Measurements from ENCODE around the gene MMP24. TPM values are rescaled to one million over a fixed set of nuclear protein-coding genes. Genes with fewer than 3 reads are reported as not detected.
"Not testable (repeated sequence)": the region's sequence is repeated elsewhere in the genome, so short reads cannot be mapped to it uniquely, and the experiment has no call there.

MMP24 gene
- 0.88 TPM for polyA plus RNA-seq (2013, experiment 1 of 2)
- polyA plus RNA-seq (2013, experiment 2 of 2), result 0.76 TPM

DNA sequence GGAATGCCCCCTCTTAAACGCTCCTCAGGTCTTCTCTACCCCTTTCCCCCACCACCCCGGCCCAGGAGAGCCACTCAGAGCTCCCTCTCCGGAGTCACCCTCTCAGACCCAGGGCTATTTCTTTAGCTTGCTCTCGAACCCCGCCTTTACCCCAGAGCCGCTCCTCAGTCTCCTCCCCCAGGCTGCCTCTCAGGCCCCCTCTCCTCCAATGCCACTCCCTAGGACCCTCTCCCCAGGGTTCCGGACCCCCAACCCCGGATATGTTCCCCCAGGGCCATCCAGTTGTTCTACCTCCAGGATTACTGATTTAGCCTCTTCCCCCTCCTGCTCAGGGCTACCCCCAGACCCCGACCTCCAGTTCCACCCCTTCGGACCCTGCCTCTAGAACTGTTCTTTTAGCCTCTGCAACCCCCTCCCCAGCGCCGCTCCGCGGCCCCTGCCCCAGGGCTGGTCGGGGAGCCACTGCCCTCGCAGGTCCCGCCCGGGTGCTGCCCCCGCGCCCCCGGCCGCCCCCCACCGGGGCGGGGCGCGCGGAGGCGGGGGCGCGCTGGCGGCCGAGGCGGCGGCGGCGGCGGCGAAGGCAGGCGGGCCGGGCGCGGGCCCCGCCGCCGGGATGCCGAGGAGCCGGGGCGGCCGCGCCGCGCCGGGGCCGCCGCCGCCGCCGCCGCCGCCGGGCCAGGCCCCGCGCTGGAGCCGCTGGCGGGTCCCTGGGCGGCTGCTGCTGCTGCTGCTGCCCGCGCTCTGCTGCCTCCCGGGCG lies at the start of gene MMP24:
MMP24 (plus strand) TSS at position 565 of the 758 bp plus-strand sequence; CDS start at position 614, 49 bp downstream.
- Histone ChIP-seq H3K36me3 (ENCODE audit: control insufficient read depth, insufficient read depth, low read length) (no peaks in the 10 kb centered on the region), H3K4me1 (ENCODE audit: control insufficient read depth, insufficient read depth, low read length, poor library complexity, severe bottlenecking) (peaks cover 10% of the 10 kb centered on the region), H3K27ac (ENCODE audit: low read depth, low read length, severe bottlenecking) (peak within 1 kb of the TSS; percentile 23), H3K4me3 (ENCODE audit: extremely low read depth, insufficient read depth, low read length, poor library complexity, severe bottlenecking) (peak within 1 kb of the TSS; percentile 14), H3K9me3 (ENCODE audit: control insufficient read depth, low read length) (no peaks in the 10 kb centered on the region)
- 0% methylated on average over 1 to 39 of the region's 70 CpGs for WGBS, 2 experiments (ENCODE audit: insufficient coverage in 2 of 2)

GRCh38 chr20:35179292-35180212 lies 46.9 kb upstream of the MMP24 start:
- no peaks in the 10 kb centered on the region for H3K4me1 ChIP-seq (ENCODE audit: control insufficient read depth, insufficient read depth, low read length, poor library complexity, severe bottlenecking)
- H3K36me3 ChIP-seq (ENCODE audit: control insufficient read depth, insufficient read depth, low read length), result no peaks in the 10 kb centered on the region
- H3K9me3 ChIP-seq (ENCODE audit: control insufficient read depth, low read length), result no peaks in the 10 kb centered on the region
- H3K27ac ChIP-seq (ENCODE audit: low read depth, low read length, severe bottlenecking), result no peak overlapping the region
- WGBS, 2 experiments (ENCODE audit: insufficient coverage in 2 of 2), result 98 to 99% methylated on average over 8 of the region's 11 CpGs
- no peak overlapping the region for H3K4me3 ChIP-seq (ENCODE audit: extremely low read depth, insufficient read depth, low read length, poor library complexity, severe bottlenecking)

DNA sequence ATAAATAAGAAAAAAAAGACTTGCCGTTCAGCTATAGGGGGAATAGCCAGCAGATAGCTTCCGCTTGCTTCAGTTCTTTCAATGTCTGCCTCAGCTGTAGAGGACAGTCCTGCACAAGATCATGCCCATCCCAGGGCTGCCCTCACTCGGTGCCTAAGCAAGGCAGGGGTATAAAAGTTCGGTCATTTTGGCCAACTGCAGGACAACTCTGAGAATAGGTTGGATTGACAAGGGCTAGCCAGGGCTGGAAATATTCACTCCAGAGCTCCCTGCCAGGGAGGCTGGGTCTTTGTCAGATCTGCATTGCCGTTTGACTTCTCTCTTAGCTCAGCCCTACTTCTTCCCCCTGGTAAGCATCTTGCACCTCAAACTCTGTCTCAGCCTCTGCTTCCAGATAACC lies 46.2 kb upstream of the MMP24 start:
- 83 to 93% methylated on average over 3 to 5 of the region's 5 CpGs for WGBS, 2 experiments (ENCODE audit: insufficient coverage in 2 of 2)
- Histone ChIP-seq H3K9me3 (ENCODE audit: control insufficient read depth, low read length) (no peaks in the 10 kb centered on the region), H3K4me3 (ENCODE audit: extremely low read depth, insufficient read depth, low read length, poor library complexity, severe bottlenecking) (no peak overlapping the region), H3K4me1 (ENCODE audit: control insufficient read depth, insufficient read depth, low read length, poor library complexity, severe bottlenecking) (no peaks in the 10 kb centered on the region), H3K27ac (ENCODE audit: low read depth, low read length, severe bottlenecking) (no peak overlapping the region), H3K36me3 (ENCODE audit: control insufficient read depth, insufficient read depth, low read length) (no peaks in the 10 kb centered on the region)

- Histone ChIP-seq H3K9me3 (ENCODE audit: control insufficient read depth, low read length) (no peaks in the 10 kb centered on the region), H3K4me3 (ENCODE audit: extremely low read depth, insufficient read depth, low read length, poor library complexity, severe bottlenecking) (no peak overlapping the region), H3K4me1 (ENCODE audit: control insufficient read depth, insufficient read depth, low read length, poor library complexity, severe bottlenecking) (no peaks in the 10 kb centered on the region), H3K27ac (ENCODE audit: low read depth, low read length, severe bottlenecking) (no peak overlapping the region), H3K36me3 (ENCODE audit: control insufficient read depth, insufficient read depth, low read length) (no peaks in the 10 kb centered on the region)
Observed at GRCh38 chr20:35181731-35182130, 44.8 kb upstream of the MMP24 start.

DNA sequence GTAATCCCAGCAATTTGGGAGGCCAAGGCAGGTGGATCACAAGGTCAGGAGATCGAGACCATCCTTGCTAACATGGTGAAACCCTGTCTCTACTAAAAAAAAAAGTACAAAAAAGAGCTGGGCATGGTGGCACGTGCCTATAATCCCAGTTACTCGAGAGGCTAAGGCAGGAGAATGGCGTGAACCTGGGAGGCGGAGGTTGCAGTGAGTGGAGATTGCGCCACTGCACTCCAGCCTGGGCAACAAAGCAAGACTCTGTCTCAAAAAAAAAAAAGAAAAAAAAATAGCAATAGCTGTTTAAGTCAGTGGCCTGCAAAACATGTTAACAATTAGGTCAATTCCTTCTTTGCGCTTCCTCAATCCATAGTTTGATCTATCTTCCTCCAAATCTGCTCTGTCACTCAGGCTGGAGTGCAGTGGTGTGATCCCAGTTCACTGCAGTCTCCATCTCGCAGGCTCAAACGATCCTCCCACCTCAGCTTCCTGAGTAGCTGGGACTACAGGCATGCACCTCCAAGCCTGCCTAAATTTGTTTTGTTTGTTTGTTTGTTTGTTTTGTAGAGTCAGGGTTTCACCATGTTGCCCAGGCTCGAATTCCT lies 39.7 kb upstream of the MMP24 start:
- H3K36me3 ChIP-seq (ENCODE audit: control insufficient read depth, insufficient read depth, low read length); H3K4me3 ChIP-seq (ENCODE audit: extremely low read depth, insufficient read depth, low read length, poor library complexity, severe bottlenecking); H3K9me3 ChIP-seq (ENCODE audit: control insufficient read depth, low read length); H3K27ac ChIP-seq (ENCODE audit: low read depth, low read length, severe bottlenecking); H3K4me1 ChIP-seq (ENCODE audit: control insufficient read depth, insufficient read depth, low read length, poor library complexity, severe bottlenecking): not testable (repeated sequence)
- WGBS, 2 experiments (ENCODE audit: insufficient coverage in 2 of 2), result 86 to 99% methylated on average over 7 to 8 of the region's 10 CpGs

GRCh38 chr20:35187584-35188190 lies 38.8 kb upstream of the MMP24 start:
- Histone ChIP-seq H3K9me3 (ENCODE audit: control insufficient read depth, low read length) (no peaks in the 10 kb centered on the region), H3K27ac (ENCODE audit: low read depth, low read length, severe bottlenecking) (no peak overlapping the region), H3K4me3 (ENCODE audit: extremely low read depth, insufficient read depth, low read length, poor library complexity, severe bottlenecking) (no peak overlapping the region), H3K36me3 (ENCODE audit: control insufficient read depth, insufficient read depth, low read length) (no peaks in the 10 kb centered on the region), H3K4me1 (ENCODE audit: control insufficient read depth, insufficient read depth, low read length, poor library complexity, severe bottlenecking) (no peaks in the 10 kb centered on the region)
- WGBS, 2 experiments (ENCODE audit: insufficient coverage in 2 of 2), result 86 to 100% methylated on average over 2 to 3 of the region's 5 CpGs

DNA sequence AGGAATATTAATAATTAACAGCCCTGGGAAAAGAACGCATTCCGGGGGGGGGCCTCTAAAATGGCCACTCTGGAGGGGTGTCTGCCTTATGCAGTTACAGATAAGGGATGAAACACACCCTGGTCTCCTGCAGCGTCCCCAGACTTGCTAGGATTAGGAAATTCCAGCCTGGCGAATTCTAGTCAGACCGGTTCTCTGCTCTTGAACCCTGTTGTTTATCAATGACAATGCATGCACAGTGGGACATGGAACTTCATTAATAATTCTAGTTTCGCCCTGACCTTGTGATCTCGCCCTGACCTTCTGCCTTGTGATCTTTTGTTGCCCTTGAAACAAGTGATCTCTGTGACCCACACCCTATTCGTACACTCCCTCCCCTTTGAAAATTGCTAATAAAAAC lies 37.3 kb upstream of the MMP24 start:
- H3K9me3 ChIP-seq (ENCODE audit: control insufficient read depth, low read length); H3K4me1 ChIP-seq (ENCODE audit: control insufficient read depth, insufficient read depth, low read length, poor library complexity, severe bottlenecking); H3K4me3 ChIP-seq (ENCODE audit: extremely low read depth, insufficient read depth, low read length, poor library complexity, severe bottlenecking); H3K36me3 ChIP-seq (ENCODE audit: control insufficient read depth, insufficient read depth, low read length); H3K27ac ChIP-seq (ENCODE audit: low read depth, low read length, severe bottlenecking): not testable (repeated sequence)
- WGBS, 2 experiments (ENCODE audit: insufficient coverage in 2 of 2), result 77 to 91% methylated on average over 3 to 7 of the region's 8 CpGs

GRCh38 chr20:35190556-35190955 lies 35.9 kb upstream of the MMP24 start:
- Histone ChIP-seq H3K36me3 (ENCODE audit: control insufficient read depth, insufficient read depth, low read length) (no peaks in the 10 kb centered on the region), H3K9me3 (ENCODE audit: control insufficient read depth, low read length) (no peaks in the 10 kb centered on the region), H3K4me1 (ENCODE audit: control insufficient read depth, insufficient read depth, low read length, poor library complexity, severe bottlenecking) (no peaks in the 10 kb centered on the region), H3K27ac (ENCODE audit: low read depth, low read length, severe bottlenecking) (no peak overlapping the region), H3K4me3 (ENCODE audit: extremely low read depth, insufficient read depth, low read length, poor library complexity, severe bottlenecking) (no peak overlapping the region)
- 84 to 97% methylated on average over 6 of the region's 6 CpGs for WGBS, 2 experiments (ENCODE audit: insufficient coverage in 2 of 2)

DNA sequence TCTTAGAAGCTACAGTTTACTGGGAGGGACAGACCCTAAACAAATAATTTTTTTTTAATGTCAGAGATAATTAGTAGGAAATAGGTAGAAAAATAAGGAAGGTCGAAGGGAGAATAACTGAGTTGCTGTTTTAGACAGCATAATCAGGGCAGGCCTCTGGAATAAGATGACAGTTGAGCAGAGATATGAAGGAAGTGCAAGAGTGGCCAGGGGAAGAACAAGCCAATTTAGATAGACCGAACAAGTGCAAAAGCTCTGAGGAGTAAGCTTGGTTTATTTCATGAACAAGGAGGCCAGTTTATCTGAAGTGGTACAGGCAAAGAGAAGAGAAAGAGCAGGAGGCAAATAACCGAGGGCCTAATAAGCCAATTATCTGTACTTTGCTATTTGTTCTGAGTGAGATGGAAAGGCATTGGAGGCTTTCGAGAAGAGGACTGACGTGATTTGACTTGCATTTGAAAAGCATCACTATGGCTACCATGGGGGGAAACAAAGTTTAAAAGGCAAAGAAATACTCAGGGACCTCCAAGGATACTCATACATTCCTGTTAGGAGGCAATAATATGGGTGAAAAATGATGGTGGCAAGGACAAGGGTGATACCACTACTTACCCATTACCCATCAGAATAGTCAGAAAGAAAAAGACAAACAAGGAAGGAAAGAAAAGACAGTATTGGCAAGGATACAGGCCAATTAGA lies 34.9 kb upstream of the MMP24 start:
- WGBS, 2 experiments (ENCODE audit: insufficient coverage in 2 of 2), result 79 to 92% methylated on average over 5 of the region's 5 CpGs
- Histone ChIP-seq H3K4me3 (ENCODE audit: extremely low read depth, insufficient read depth, low read length, poor library complexity, severe bottlenecking) (no peak overlapping the region), H3K27ac (ENCODE audit: low read depth, low read length, severe bottlenecking) (no peak overlapping the region), H3K9me3 (ENCODE audit: control insufficient read depth, low read length) (peaks cover 6% of the 10 kb centered on the region), H3K36me3 (ENCODE audit: control insufficient read depth, insufficient read depth, low read length) (no peaks in the 10 kb centered on the region), H3K4me1 (ENCODE audit: control insufficient read depth, insufficient read depth, low read length, poor library complexity, severe bottlenecking) (no peaks in the 10 kb centered on the region)
